Activated CD8-positive, alpha-beta memory T cell treated with anti-CD3 and anti-CD28 coated beads for 24 hours (primary cell): ENCODE measurements around the gene ASTL.

ENCODE experiments used
- DNase-seq: peaks from one replicate; pipeline ENCODE4 v3.0.0-alpha.2; 2020

The ASTL gene

GRCh38 chr2:96075199-96075771 is 63.0 kb downstream of the ASTL start:
- no peak for DNase-seq

- DNase-seq, result peak; percentile 30
Measured at GRCh38 chr2:96074156-96074555, 64.1 kb downstream of the ASTL start.

- no peak for DNase-seq
Measured at GRCh38 chr2:96073170-96073775, 65.0 kb downstream of the ASTL start.
